IMR-90 (cell line): ENCODE data around the gene ANKDD1B. TPM values are rescaled to one million over a fixed set of nuclear protein-coding genes. Genes with fewer than 3 reads are reported as not detected.

ENCODE experiments used
- ATAC-seq: fragments of 200-7000 bp; cut with Tn5 transposase; 2 replicates; pipeline ENCODE4 v1.9.1; 2020; ENCODE audit warnings: low read depth, mild to moderate bottlenecking, moderate library complexity
- BruUV-seq: library from RNA; stranded (reverse); fragments of 400-500 nt; replicated peaks from 2 replicates; lab custom pipeline; 2021; lab: Mats Ljungman, UMichigan
- CTCF ChIA-PET: fragments of 300-600 bp; formaldehyde crosslinking; extraction: SDS; loops from one replicate; lab custom pipeline; 2021; ENCODE audit warnings: antibody characterized with exemption; lab: Yijun Ruan, JAX
- POLR2A ChIA-PET: fragments of 300-600 bp; sonication (Branson Sonifier 250); formaldehyde crosslinking; loops from one replicate; lab custom pipeline; 2022; ENCODE audit warnings: antibody characterized with exemption; ENCODE audit not compliant: unreplicated experiment; lab: Charles Lee
- DNase-seq: peaks from one replicate; pipeline ENCODE4 v3.0.0; 2013
- H2AFZ ChIP-seq: replicated peaks from 2 replicates; pipeline ENCODE3; 2013; ENCODE audit warnings: low read length, mild to moderate bottlenecking; ENCODE audit not compliant: poor library complexity
- H2AK5ac ChIP-seq: 2 replicates; pipeline ENCODE4 v1.6.1; 2013; ENCODE audit warnings: low read depth, low read length, inconsistent platforms
- H2AK9ac ChIP-seq: replicated peaks from 2 replicates; pipeline ENCODE3; 2013; ENCODE audit warnings: mild to moderate bottlenecking, low read depth, low read length, moderate library complexity; ENCODE audit not compliant: poor library complexity
- H2BK120ac ChIP-seq: 2 replicates; pipeline ENCODE4 v1.6.1; 2013; ENCODE audit warnings: low read depth, low read length, inconsistent platforms
- H2BK15ac ChIP-seq: 3 replicates; pipeline ENCODE4 v1.6.1; 2013; ENCODE audit warnings: low read depth, low read length, inconsistent platforms
- H2BK20ac ChIP-seq: 2 replicates; pipeline ENCODE4 v1.6.1; 2013; ENCODE audit warnings: low read depth, mild to moderate bottlenecking, inconsistent platforms, low read length, moderate library complexity
- H2BK5ac ChIP-seq: 2 replicates; pipeline ENCODE4 v1.6.1; 2013; ENCODE audit warnings: mild to moderate bottlenecking, low read depth, low read length, inconsistent platforms; ENCODE audit not compliant: poor library complexity, severe bottlenecking
- H3K14ac ChIP-seq: replicated peaks from 2 replicates; pipeline ENCODE4 v1.6.1; 2013; ENCODE audit warnings: low read depth, low read length, inconsistent platforms
- H3K18ac ChIP-seq: 2 replicates; pipeline ENCODE4 v1.6.1; 2013; ENCODE audit warnings: low read depth, low read length, control low read depth
- H3K23ac ChIP-seq: 2 replicates; pipeline ENCODE4 v1.6.1; 2013; ENCODE audit warnings: low read depth, low read length, inconsistent platforms
- H3K27ac ChIP-seq: 2 replicates; pipeline ENCODE4 v1.5.1; 2013; ENCODE audit warnings: mild to moderate bottlenecking, control low read depth, low read length; ENCODE audit not compliant: insufficient read depth
- H3K27me3 ChIP-seq: 2 replicates; pipeline ENCODE4 v1.6.1; 2013; ENCODE audit warnings: low read length; ENCODE audit not compliant: control insufficient read depth, insufficient read depth
- H3K36me3 ChIP-seq: 2 replicates; pipeline ENCODE4 v1.6.1; 2013; ENCODE audit warnings: low read length, mixed read lengths; ENCODE audit not compliant: control insufficient read depth, insufficient read depth
- H3K4ac ChIP-seq: 2 replicates; pipeline ENCODE4 v1.6.1; 2013; ENCODE audit warnings: low read depth, low read length, inconsistent platforms
- H3K4me1 ChIP-seq: 2 replicates; pipeline ENCODE4 v1.6.1; 2013; ENCODE audit warnings: low read length, mixed read lengths; ENCODE audit not compliant: control insufficient read depth, insufficient read depth
- H3K4me2 ChIP-seq: 2 replicates; pipeline ENCODE4 v1.6.1; 2013; ENCODE audit warnings: low read depth, mild to moderate bottlenecking, control low read depth, low read length, moderate library complexity
- H3K4me3 ChIP-seq: 2 replicates; pipeline ENCODE4 v1.5.1; 2013; ENCODE audit warnings: low read depth, mild to moderate bottlenecking, control low read depth, low read length, moderate library complexity; ENCODE audit not compliant: insufficient read depth
- H3K56ac ChIP-seq: 2 replicates; pipeline ENCODE4 v1.6.1; 2013; ENCODE audit warnings: low read length, inconsistent platforms; ENCODE audit not compliant: insufficient read depth; ENCODE audit errors: extremely low read depth
- H3K79me1 ChIP-seq, 2 experiments: 2 replicates each; pipeline ENCODE4 v1.6.1; 2013; ENCODE audit warnings: low read length in 2 of 2, inconsistent platforms in 1 of 2, low read depth in 1 of 2
- H3K9ac ChIP-seq: 2 replicates; pipeline ENCODE4 v1.6.1; 2013; ENCODE audit warnings: low read depth, low read length, control low read depth
- H3K9me1 ChIP-seq: 2 replicates; pipeline ENCODE4 v1.6.1; 2013; ENCODE audit warnings: low read length, inconsistent platforms; ENCODE audit not compliant: insufficient read depth
- H3K9me3 ChIP-seq: 2 replicates; pipeline ENCODE4 v1.6.1; 2013; ENCODE audit warnings: low read length; ENCODE audit not compliant: control insufficient read depth, insufficient read depth
- H4K20me1 ChIP-seq: 2 replicates; pipeline ENCODE4 v1.6.1; 2013; ENCODE audit warnings: low read length, inconsistent platforms; ENCODE audit not compliant: insufficient read depth
- H4K5ac ChIP-seq: 2 replicates; pipeline ENCODE4 v1.6.1; 2013; ENCODE audit warnings: mild to moderate bottlenecking, low read depth, low read length, control low read depth
- H4K8ac ChIP-seq, 2 experiments: 2 replicates each; pipeline ENCODE4 v1.6.1; 2013; ENCODE audit warnings: low read depth in 2 of 2, low read length in 2 of 2, control low read depth in 1 of 2, inconsistent platforms in 1 of 2
- H4K91ac ChIP-seq: 2 replicates; pipeline ENCODE4 v1.6.1; 2013; ENCODE audit warnings: low read depth, low read length, inconsistent platforms; ENCODE audit not compliant: insufficient read depth
- BHLHE40 ChIP-seq: fragments of 150-350 bp; IDR thresholded peaks from 2 replicates; pipeline ENCODE4 v1.6.1; 2016; ENCODE audit warnings: mild to moderate bottlenecking, low read depth, low read length
- CEBPB ChIP-seq: IDR thresholded peaks from 2 replicates; pipeline ENCODE4 v1.6.1; 2012; ENCODE audit warnings: low read depth, low read length, improper control_type of control experiment
- CHD1 ChIP-seq: IDR thresholded peaks from 2 replicates; pipeline ENCODE4 v1.6.1; 2012; ENCODE audit warnings: low read depth, low read length, improper control_type of control experiment
- ELK1 ChIP-seq: fragments of 150-350 bp; IDR thresholded peaks from 2 replicates; pipeline ENCODE4 v1.6.1; 2016; ENCODE audit warnings: low read depth, mild to moderate bottlenecking, low read length, moderate library complexity, borderline replicate concordance
- FOS ChIP-seq: fragments of 150-350 bp; IDR thresholded peaks from 2 replicates; pipeline ENCODE4 v1.6.1; 2016; ENCODE audit warnings: low read depth, low read length
- MAFK ChIP-seq: IDR thresholded peaks from 2 replicates; pipeline ENCODE4 v1.6.1; 2012; ENCODE audit warnings: low read depth, low read length, improper control_type of control experiment
- MAZ ChIP-seq: IDR thresholded peaks from 2 replicates; pipeline ENCODE4 v1.6.1; 2012; ENCODE audit warnings: low read depth, mild to moderate bottlenecking, low read length, improper control_type of control experiment, moderate library complexity, borderline replicate concordance
- MXI1 ChIP-seq: IDR thresholded peaks from 2 replicates; pipeline ENCODE4 v1.6.1; 2012; ENCODE audit warnings: low read depth, mild to moderate bottlenecking, low read length, moderate library complexity, borderline replicate concordance
- NFE2L2 ChIP-seq: fragments of 150-350 bp; IDR thresholded peaks from 2 replicates; pipeline ENCODE4 v1.6.1; 2016; ENCODE audit warnings: low read depth, mild to moderate bottlenecking, low read length
- POLR2A ChIP-seq: IDR thresholded peaks from 2 replicates; pipeline ENCODE4 v1.6.1; 2012; ENCODE audit warnings: mild to moderate bottlenecking, low read depth, low read length
- RAD21 ChIP-seq: IDR thresholded peaks from 2 replicates; pipeline ENCODE4 v1.6.1; 2012; ENCODE audit warnings: low read length, improper control_type of control experiment
- RCOR1 ChIP-seq: IDR thresholded peaks from 2 replicates; pipeline ENCODE4 v1.6.1; 2012; ENCODE audit warnings: mild to moderate bottlenecking, low read length, improper control_type of control experiment; ENCODE audit not compliant: insufficient replicate concordance
- RFX5 ChIP-seq: IDR thresholded peaks from 2 replicates; pipeline ENCODE4 v1.8.0; 2012; ENCODE audit warnings: low read depth, mild to moderate bottlenecking, low read length, moderate library complexity
- SMC3 ChIP-seq: fragments of 150-350 bp; IDR thresholded peaks from 2 replicates; pipeline ENCODE4 v1.6.1; 2016; ENCODE audit warnings: low read depth, mild to moderate bottlenecking, antibody characterized with exemption, low read length, moderate library complexity
- dilution Hi-C: fragments of 300-500 bp; cut with HindIII; formaldehyde crosslinking; loops from one replicate; pipeline ENCODE4 v1.14.3; 2018; ENCODE audit warnings: low sequenced_read_pairs; ENCODE audit not compliant: unreplicated experiment
- in situ Hi-C: fragments of 300-500 bp; cut with MboI; formaldehyde crosslinking; loops from 3 replicates; pipeline ENCODE4 v1.14.3; 2019; ENCODE audit warnings: low sequenced_read_pairs, inconsistent platforms, mixed read lengths
- intact Hi-C: fragments of 100-400 bp; cut with micrococcal nuclease; formaldehyde crosslinking; loops from 2 replicates; pipeline ENCODE4 v1.10.0; 2022
- polyA plus RNA-seq, 3 experiments: library from polyadenylated mRNA; depleted of rRNA; stranded (reverse); fragments of >200 nt; gene quantifications; 2 replicates each; pipeline ENCODE4 v1.2.3, GENCODE V29; 2012; ENCODE audit warnings: low replicate concordance in 1 of 3
- total RNA-seq: library from RNA; depleted of rRNA; stranded (reverse); fragments of >200 nt; gene quantifications from 2 replicates; pipeline ENCODE4 v1.2.3, GENCODE V29; 2012
- TF ChIP-seq, protein P1 (sequence below): fragments of 150-350 bp; IDR thresholded peaks from 2 replicates; pipeline ENCODE4 v1.6.1; 2017; ENCODE audit warnings: mild to moderate bottlenecking, antibody characterized with exemption, low read length, low read depth
- TF ChIP-seq, protein P2 (sequence below): conservative IDR thresholded peaks from 2 replicates; pipeline ENCODE4 v1.5.1; 2012; ENCODE audit warnings: mild to moderate bottlenecking, low read depth, low read length, improper control_type of control experiment

Gene ANKDD1B
- total and polyA plus RNA-seq, 2 of the 4 experiments (the other 2 are of a cell fraction): 0.24 TPM; not detected in 1

GRCh38 chr5:75600535-75600934 is 10.7 kb upstream of the ANKDD1B start:
- Histone ChIP-seq H2AK5ac (no peak overlapping the region), H3K4ac (peak overlapping the region; percentile 64; the same call in 1 of the 2 replicates), H4K20me1 (no peaks in the 10 kb centered on the region), H3K4me2 (no peak overlapping the region), H4K8ac (no peak overlapping the region; a peak in 1 of 4 replicates), H2BK15ac (no peak overlapping the region), H2AFZ (no peak overlapping the region), H3K56ac (no peak overlapping the region), H3K14ac (no peak overlapping the region), H3K79me1 (peaks cover 4 to 15% of the 10 kb centered on the region in 2 experiments; a peak in 2 of 4 replicates), H3K23ac (no peak overlapping the region), H4K91ac (no peak overlapping the region), H2BK120ac (no peak overlapping the region), H2BK5ac (peak overlapping the region; percentile 50), H2AK9ac (no peak overlapping the region), H3K9me1 (0 out of 2 replicates have a peak, but pooled peaks cover 6% of the 10 kb centered on the region), H3K27me3 (no peaks in the 10 kb centered on the region), H3K9me3 (no peaks in the 10 kb centered on the region), H3K4me3 (no peak overlapping the region), H3K27ac (no peak overlapping the region), H3K9ac (no peak overlapping the region), H3K4me1 (peaks cover 13% of the 10 kb centered on the region), H2BK20ac (no peak overlapping the region), H4K5ac (no peak overlapping the region), H3K18ac (no peak overlapping the region), H3K36me3 (peaks cover 2% of the 10 kb centered on the region)
- dilution Hi-C loops: no loop called here
- no peak for DNase-seq
- no peak for ATAC-seq
- ChIA-PET POLR2A (interaction anchor here (0.6 kb wide), 1 partner anchor 19 kb away, joined by 8 read pairs; no protein-coding TSS in a partner anchor), CTCF (interaction anchor here (0.6 kb wide), 1 partner anchor 18 kb away, joined by 3 read pairs; no protein-coding TSS in a partner anchor)
- in situ Hi-C loops: no loop called here
- TF ChIP-seq RAD21: no peak
- TF ChIP-seq MXI1: no peak
- TF ChIP-seq RFX5: no peak
- no peak for TF ChIP-seq CEBPB
- no peak for TF ChIP-seq SMC3
- TF ChIP-seq, protein P1, sequence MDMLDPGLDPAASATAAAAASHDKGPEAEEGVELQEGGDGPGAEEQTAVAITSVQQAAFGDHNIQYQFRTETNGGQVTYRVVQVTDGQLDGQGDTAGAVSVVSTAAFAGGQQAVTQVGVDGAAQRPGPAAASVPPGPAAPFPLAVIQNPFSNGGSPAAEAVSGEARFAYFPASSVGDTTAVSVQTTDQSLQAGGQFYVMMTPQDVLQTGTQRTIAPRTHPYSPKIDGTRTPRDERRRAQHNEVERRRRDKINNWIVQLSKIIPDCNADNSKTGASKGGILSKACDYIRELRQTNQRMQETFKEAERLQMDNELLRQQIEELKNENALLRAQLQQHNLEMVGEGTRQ: no peak
- TF ChIP-seq ELK1: no peak
- TF ChIP-seq BHLHE40: no peak
- TF ChIP-seq NFE2L2: no peak
- TF ChIP-seq CHD1: no peak
- no peak for TF ChIP-seq RCOR1
- TF ChIP-seq FOS: no peak
- no peak for TF ChIP-seq MAZ
- TF ChIP-seq, protein P2, sequence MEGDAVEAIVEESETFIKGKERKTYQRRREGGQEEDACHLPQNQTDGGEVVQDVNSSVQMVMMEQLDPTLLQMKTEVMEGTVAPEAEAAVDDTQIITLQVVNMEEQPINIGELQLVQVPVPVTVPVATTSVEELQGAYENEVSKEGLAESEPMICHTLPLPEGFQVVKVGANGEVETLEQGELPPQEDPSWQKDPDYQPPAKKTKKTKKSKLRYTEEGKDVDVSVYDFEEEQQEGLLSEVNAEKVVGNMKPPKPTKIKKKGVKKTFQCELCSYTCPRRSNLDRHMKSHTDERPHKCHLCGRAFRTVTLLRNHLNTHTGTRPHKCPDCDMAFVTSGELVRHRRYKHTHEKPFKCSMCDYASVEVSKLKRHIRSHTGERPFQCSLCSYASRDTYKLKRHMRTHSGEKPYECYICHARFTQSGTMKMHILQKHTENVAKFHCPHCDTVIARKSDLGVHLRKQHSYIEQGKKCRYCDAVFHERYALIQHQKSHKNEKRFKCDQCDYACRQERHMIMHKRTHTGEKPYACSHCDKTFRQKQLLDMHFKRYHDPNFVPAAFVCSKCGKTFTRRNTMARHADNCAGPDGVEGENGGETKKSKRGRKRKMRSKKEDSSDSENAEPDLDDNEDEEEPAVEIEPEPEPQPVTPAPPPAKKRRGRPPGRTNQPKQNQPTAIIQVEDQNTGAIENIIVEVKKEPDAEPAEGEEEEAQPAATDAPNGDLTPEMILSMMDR: no peak
- TF ChIP-seq POLR2A: no peak
- no peak for TF ChIP-seq MAFK
- no TSS peak for BruUV-seq
- intact Hi-C loops: loop anchor here (5.0 to 10.0 kb wide), 2 partner anchors 82 to 366 kb away; partner anchors contain the start of gene ANKRD31
